ENCODE data around the gene ANOS1.

- no peak for TF ChIP-seq POLR2A (IDR thresholded peaks at IDR 0.05; ENCODE audit: extremely low read depth, insufficient read length)
- no peak for TF ChIP-seq CTCF (IDR thresholded peaks at IDR 0.05; ENCODE audit: low read depth, low read length)
- TF ChIP-seq MAX (IDR thresholded peaks at IDR 0.05; ENCODE audit: low read depth, low read length): no peak
Measured at GRCh38 chrX:8668813-8669212, 63.1 kb downstream of the ANOS1 start.

All from NB4 (cell line).